ENCODE data around the gene MYO18A. TPM values are rescaled to one million over a fixed set of nuclear protein-coding genes. Genes with fewer than 3 reads are reported as not detected.
"Not testable (repeated sequence)": the region's sequence is repeated elsewhere in the genome, so short reads cannot be mapped to it uniquely, and the experiment has no call there.

Gene MYO18A
- total and polyA plus RNA-seq, 7 experiments from 2014 or later = 10.2 to 144 (median 95.3) TPM

DNA sequence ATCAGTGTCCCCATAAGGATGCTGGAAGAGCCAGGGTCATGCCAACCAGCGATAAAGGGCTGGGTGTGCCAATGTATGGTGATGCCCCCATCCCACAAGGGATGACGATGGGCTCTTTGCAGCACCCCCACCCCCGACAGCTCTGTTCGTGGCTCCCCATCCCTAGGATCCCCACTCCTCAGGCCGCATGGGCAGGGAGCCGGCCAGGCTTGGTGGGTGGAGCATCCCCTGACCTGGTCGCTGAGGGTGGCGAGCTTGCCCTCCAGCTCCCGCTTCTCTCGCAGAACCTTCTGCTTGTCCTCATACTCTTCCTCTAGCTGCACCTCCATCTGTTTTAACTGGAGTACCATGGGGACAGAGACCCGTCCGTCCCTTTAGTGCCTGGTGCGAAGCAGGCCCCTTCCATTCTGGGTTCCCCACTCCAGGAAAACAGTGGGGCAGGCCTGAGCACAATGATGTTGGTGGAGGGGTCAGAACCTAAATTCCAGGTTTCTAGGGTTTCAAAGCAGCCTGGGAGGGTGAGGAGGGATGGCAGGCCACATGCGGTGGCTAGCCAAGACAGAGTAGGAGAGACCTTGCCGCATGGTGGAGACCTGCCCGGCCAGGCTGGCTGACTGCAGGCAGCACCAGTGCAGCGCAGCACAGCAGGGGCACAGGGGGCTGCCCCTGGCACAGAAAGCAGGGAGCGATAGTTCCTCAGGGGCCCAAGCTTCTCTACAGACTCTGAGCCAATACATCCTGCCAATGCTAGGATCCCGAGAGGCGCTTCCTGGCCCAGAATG lies 86.9 kb downstream of the MYO18A start:
- no peaks in the 10 kb centered on the region for H3K4me1 Mint-ChIP-seq
- H3K4me3 Mint-ChIP-seq = no peak overlapping the region

GRCh38 chr17:29091606-29092289 lies 88.5 kb downstream of the MYO18A start:
- no peak overlapping the region for H3K4me3 ChIP-seq (ENCODE audit: low read length)
- no peaks in the 10 kb centered on the region for H3K9me3 ChIP-seq (ENCODE audit: control insufficient read depth in 2 of 3, low read length in 3 of 3)
- ATAC-seq (no peak), DNase-seq (no peak)
- peaks cover 0 to 3% (median 0%) of the 10 kb centered on the region in 11 donors for H3K9me3 Mint-ChIP-seq
- no peaks in the 10 kb centered on the region for H3K27me3 Mint-ChIP-seq
- intact Hi-C loops (cut with micrococcal nuclease) = no loop called here
- CTCF ChIA-PET = interaction anchor here (1.1 to 2.2 kb wide), 2 partner anchors 25 to 126 kb away, joined by 3 to 9 read pairs; no protein-coding TSS in a partner anchor
- POLR2A ChIA-PET = interaction anchor here (0.6 kb wide), 1 partner anchor 38 kb away, joined by 3 read pairs; no protein-coding TSS in a partner anchor
- H3K36me3 Mint-ChIP-seq = peaks cover 0 to 55% (median 8%) of the 10 kb centered on the region in 5 donors
- H3K27ac ChIP-seq (ENCODE audit: low read depth, low read length) = no peak overlapping the region
- peaks cover 6 to 97% (median 25%) of the 10 kb centered on the region in 3 experiments for H3K36me3 ChIP-seq (ENCODE audit: control insufficient read depth in 2 of 3, insufficient read depth in 3 of 3, low read length in 3 of 3)
- H3K4me3 Mint-ChIP-seq = no peak overlapping the region
- no peaks in the 10 kb centered on the region for H3K4me1 ChIP-seq (ENCODE audit: control insufficient read depth in 2 of 2, insufficient read depth in 2 of 2, low read length in 2 of 2)
- H3K27ac Mint-ChIP-seq = no peak overlapping the region
- no peaks in the 10 kb centered on the region for H3K4me1 Mint-ChIP-seq
- H3K27me3 ChIP-seq (ENCODE audit: control insufficient read depth in 2 of 2, insufficient read depth in 2 of 2, low read length in 2 of 2) = no peaks in the 10 kb centered on the region

More for the DNA sequence above, 86.9 kb downstream of the MYO18A start:
- ATAC-seq (no peak), DNase-seq (no peak)
- Histone ChIP-seq H3K4me1 (ENCODE audit: control insufficient read depth in 2 of 2, insufficient read depth in 2 of 2, low read length in 2 of 2) (no peaks in the 10 kb centered on the region), H3K27ac (ENCODE audit: low read depth, low read length) (no peak overlapping the region), H3K36me3 (ENCODE audit: control insufficient read depth in 2 of 3, insufficient read depth in 3 of 3, low read length in 3 of 3) (peaks cover 0 to 99% (median 40%) of the 10 kb centered on the region in 3 experiments), H3K4me3 (ENCODE audit: low read length) (no peak overlapping the region), H3K9me3 (ENCODE audit: control insufficient read depth in 2 of 3, low read length in 3 of 3) (no peaks in the 10 kb centered on the region), H3K27me3 (ENCODE audit: control insufficient read depth in 2 of 2, insufficient read depth in 2 of 2, low read length in 2 of 2) (no peaks in the 10 kb centered on the region)
- H3K9me3 Mint-ChIP-seq = peaks cover 0 to 3% (median 0%) of the 10 kb centered on the region in 11 donors
- peaks cover 7 to 56% (median 9%) of the 10 kb centered on the region in 5 donors for H3K36me3 Mint-ChIP-seq
- peak overlapping the region in 1 of 9 donors; percentile 70 for H3K27ac Mint-ChIP-seq
- ChIA-PET CTCF (interaction anchor here (0.6 to 2.2 kb wide), 3 partner anchors 23 to 68 kb away, joined by 3 to 9 read pairs (median 3); no protein-coding TSS in a partner anchor), POLR2A (interaction anchor here (0.6 kb wide), 1 partner anchor 10 kb away, joined by 4 read pairs; no protein-coding TSS in a partner anchor)
- intact Hi-C loops (cut with micrococcal nuclease) = no loop called here
- no peaks in the 10 kb centered on the region for H3K27me3 Mint-ChIP-seq

GRCh38 chr17:29090750-29091605 lies 89.2 kb downstream of the MYO18A start:
- H3K36me3 Mint-ChIP-seq = peaks cover 0 to 50% (median 10%) of the 10 kb centered on the region in 5 donors
- no peak overlapping the region for H3K4me3 Mint-ChIP-seq
- intact Hi-C loops (cut with micrococcal nuclease) = no loop called here
- peaks cover 0 to 3% (median 0%) of the 10 kb centered on the region in 11 donors for H3K9me3 Mint-ChIP-seq
- ATAC-seq = no peak
- H3K4me1 Mint-ChIP-seq = no peaks in the 10 kb centered on the region
- no peaks in the 10 kb centered on the region for H3K27me3 Mint-ChIP-seq
- Histone ChIP-seq H3K27me3 (ENCODE audit: control insufficient read depth in 2 of 2, insufficient read depth in 2 of 2, low read length in 2 of 2) (no peaks in the 10 kb centered on the region), H3K4me3 (ENCODE audit: low read length) (no peak overlapping the region), H3K9me3 (ENCODE audit: control insufficient read depth in 2 of 3, low read length in 3 of 3) (no peaks in the 10 kb centered on the region), H3K4me1 (ENCODE audit: control insufficient read depth in 2 of 2, insufficient read depth in 2 of 2, low read length in 2 of 2) (no peaks in the 10 kb centered on the region), H3K36me3 (ENCODE audit: control insufficient read depth in 2 of 3, insufficient read depth in 3 of 3, low read length in 3 of 3) (peaks cover 6 to 97% (median 23%) of the 10 kb centered on the region in 3 experiments), H3K27ac (ENCODE audit: low read depth, low read length) (no peak overlapping the region)
- ChIA-PET POLR2A (interaction anchor here (0.6 kb wide), 1 partner anchor 38 kb away, joined by 3 read pairs; no protein-coding TSS in a partner anchor), CTCF (interaction anchor here (1.1 to 2.2 kb wide), 2 partner anchors 25 to 126 kb away, joined by 3 to 9 read pairs; no protein-coding TSS in a partner anchor)
- H3K27ac Mint-ChIP-seq = peak overlapping the region in 1 of 9 donors; percentile 31
- DNase-seq = no peak

DNA sequence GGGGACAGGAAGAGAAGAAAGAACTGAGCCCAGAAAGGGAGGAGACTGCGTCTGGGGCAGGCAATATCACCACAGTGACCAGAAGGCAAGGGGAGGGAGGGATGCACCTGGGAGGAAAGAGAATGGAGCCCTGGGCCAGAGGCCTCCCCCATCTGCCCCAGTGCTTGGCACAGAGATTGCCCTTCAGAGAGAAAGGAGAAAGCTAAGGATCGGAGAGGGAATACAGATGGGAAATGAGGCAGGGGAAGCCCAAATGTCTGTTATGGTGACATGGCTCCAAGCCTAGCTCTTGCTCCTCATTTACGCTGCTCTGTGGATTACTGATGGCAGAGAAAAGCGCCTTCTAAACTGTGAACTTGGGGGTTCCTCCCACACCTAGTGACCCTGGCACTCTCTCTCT lies 90.1 kb downstream of the MYO18A start:
- DNase-seq (no peak), ATAC-seq (no peak)
- no peaks in the 10 kb centered on the region for H3K27me3 Mint-ChIP-seq
- intact Hi-C loops (cut with micrococcal nuclease) = no loop called here
- Histone ChIP-seq H3K27me3 (ENCODE audit: control insufficient read depth in 2 of 2, insufficient read depth in 2 of 2, low read length in 2 of 2) (no peaks in the 10 kb centered on the region), H3K9me3 (ENCODE audit: control insufficient read depth in 2 of 3, low read length in 3 of 3) (no peaks in the 10 kb centered on the region), H3K36me3 (ENCODE audit: control insufficient read depth in 2 of 3, insufficient read depth in 3 of 3, low read length in 3 of 3) (peaks cover 6 to 97% (median 23%) of the 10 kb centered on the region in 3 experiments), H3K4me1 (ENCODE audit: control insufficient read depth in 2 of 2, insufficient read depth in 2 of 2, low read length in 2 of 2) (no peaks in the 10 kb centered on the region), H3K4me3 (ENCODE audit: low read length) (no peak overlapping the region), H3K27ac (ENCODE audit: low read depth, low read length) (no peak overlapping the region)
- H3K4me1 Mint-ChIP-seq = no peaks in the 10 kb centered on the region
- peak overlapping the region in 1 of 9 donors; percentile 65 for H3K27ac Mint-ChIP-seq
- peaks cover 0 to 46% (median 10%) of the 10 kb centered on the region in 5 donors for H3K36me3 Mint-ChIP-seq
- H3K4me3 Mint-ChIP-seq = no peak overlapping the region
- ChIA-PET POLR2A (no interaction called here), CTCF (no interaction called here)
- H3K9me3 Mint-ChIP-seq = peaks cover 0 to 3% (median 0%) of the 10 kb centered on the region in 11 donors

DNA sequence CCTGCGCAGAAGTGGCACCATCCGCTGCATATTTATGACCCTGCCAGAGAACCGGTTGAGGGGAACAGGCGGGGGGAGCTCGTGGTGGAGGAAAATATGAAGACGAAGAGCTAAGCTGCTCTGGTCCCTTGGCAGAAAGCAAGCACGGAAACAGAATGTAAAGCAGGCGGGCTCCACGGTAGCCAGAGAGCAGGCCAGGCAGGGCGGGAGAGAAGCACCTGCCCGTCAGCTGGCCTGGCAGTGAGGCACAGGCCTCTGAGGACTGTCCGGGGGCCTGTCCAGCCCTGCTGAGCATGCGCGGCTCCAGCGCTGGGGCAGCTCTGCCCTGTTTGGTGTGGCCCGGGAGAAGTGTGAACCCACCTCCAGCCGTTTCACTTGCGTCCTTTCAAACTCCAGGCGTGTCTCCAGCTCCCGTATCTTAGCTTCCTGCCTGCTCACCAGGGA lies 90.6 kb downstream of the MYO18A start:
- ChIA-PET CTCF (no interaction called here), POLR2A (no interaction called here)
- Histone ChIP-seq H3K4me1 (ENCODE audit: control insufficient read depth in 2 of 2, insufficient read depth in 2 of 2, low read length in 2 of 2) (no peaks in the 10 kb centered on the region), H3K27me3 (ENCODE audit: control insufficient read depth in 2 of 2, insufficient read depth in 2 of 2, low read length in 2 of 2) (no peaks in the 10 kb centered on the region), H3K9me3 (ENCODE audit: control insufficient read depth in 2 of 3, low read length in 3 of 3) (no peaks in the 10 kb centered on the region), H3K36me3 (ENCODE audit: control insufficient read depth in 2 of 3, insufficient read depth in 3 of 3, low read length in 3 of 3) (peaks cover 6 to 97% (median 23%) of the 10 kb centered on the region in 3 experiments), H3K4me3 (ENCODE audit: low read length) (no peak overlapping the region), H3K27ac (ENCODE audit: low read depth, low read length) (no peak overlapping the region)
- Mint-ChIP-seq H3K27me3 (no peaks in the 10 kb centered on the region), H3K36me3 (peaks cover 0 to 46% (median 10%) of the 10 kb centered on the region in 5 donors), H3K4me1 (no peaks in the 10 kb centered on the region), H3K9me3 (peaks cover 0 to 3% (median 0%) of the 10 kb centered on the region in 11 donors), H3K27ac (peak overlapping the region in 1 of 9 donors; percentile 65), H3K4me3 (no peak overlapping the region)
- ATAC-seq = no peak
- no peak for DNase-seq
- intact Hi-C loops (cut with micrococcal nuclease) = no loop called here

GRCh38 chr17:29088782-29089181 lies 91.4 kb downstream of the MYO18A start:
- POLR2A ChIA-PET; H3K4me1 Mint-ChIP-seq; ATAC-seq; H3K27me3 ChIP-seq (ENCODE audit: control insufficient read depth in 2 of 2, insufficient read depth in 2 of 2, low read length in 2 of 2); intact Hi-C loops (cut with micrococcal nuclease); H3K9me3 ChIP-seq (ENCODE audit: control insufficient read depth in 2 of 3, low read length in 3 of 3); H3K4me1 ChIP-seq (ENCODE audit: control insufficient read depth in 2 of 2, insufficient read depth in 2 of 2, low read length in 2 of 2); H3K27me3 Mint-ChIP-seq; H3K9me3 Mint-ChIP-seq; H3K4me3 Mint-ChIP-seq; H3K4me3 ChIP-seq (ENCODE audit: low read length); CTCF ChIA-PET; H3K27ac ChIP-seq (ENCODE audit: low read depth, low read length); DNase-seq: not testable (repeated sequence)
- Mint-ChIP-seq H3K36me3 (peaks cover 4 to 43% (median 10%) of the 10 kb centered on the region in 5 donors), H3K27ac (peak overlapping the region in 1 of 9 donors; percentile 36)
- H3K36me3 ChIP-seq (ENCODE audit: control insufficient read depth in 2 of 3, insufficient read depth in 3 of 3, low read length in 3 of 3) = peaks cover 6 to 97% (median 21%) of the 10 kb centered on the region in 3 experiments
